Spleen (tissue), 11 donors: ENCODE results near the gene NANOS3. TPM values are rescaled to one million over a fixed set of nuclear protein-coding genes. Genes with fewer than 3 reads are reported as not detected.

ENCODE experiments used
- DNase-seq: peaks from one replicate; pipeline ENCODE4 v3.0.0-alpha.2; 2020
- H3K27ac ChIP-seq, 8 donors: fragments of 200-600 bp; sonication (generic) in 7 of 8; 1 replicate in 4 of 8; 2 replicates in 4 of 8; pipeline versions ENCODE4 v1.5.0 to v1.8.0; 2016 to 2021; ENCODE audit warnings: inconsistent platforms in 4 of 8, mild to moderate bottlenecking in 4 of 8, moderate library complexity in 1 of 8
- H3K27me3 ChIP-seq, 7 donors: fragments of 200-600 bp; sonication (generic) in 6 of 7; replicated peaks in 1 of 7; 1 replicate in 4 of 7; 2 replicates in 3 of 7; pipeline versions ENCODE4 v1.5.0 to v1.8.0; 2016 to 2021; ENCODE audit warnings: inconsistent platforms in 3 of 7, mild to moderate bottlenecking in 1 of 7
- H3K36me3 ChIP-seq, 6 donors: fragments of 200-600 bp; sonication (generic) in 5 of 6; 1 replicate in 4 of 6; 2 replicates in 2 of 6; pipeline versions ENCODE4 v1.5.0 to v1.8.0; 2016 to 2021; ENCODE audit warnings: inconsistent platforms in 2 of 6
- H3K4me1 ChIP-seq, 6 donors: fragments of 200-600 bp; sonication (generic) in 5 of 6; 1 replicate in 3 of 6; 2 replicates in 3 of 6; pipeline versions ENCODE4 v1.5.0 to v1.8.0; 2016 to 2021; ENCODE audit warnings: inconsistent platforms in 3 of 6
- H3K4me3 ChIP-seq, 8 donors: fragments of 200-600 bp; sonication (generic) in 7 of 8; 1 replicate in 4 of 8; 2 replicates in 4 of 8; pipeline versions ENCODE4 v1.5.0 to v1.8.0; 2016 to 2021; ENCODE audit warnings: inconsistent platforms in 4 of 8, mild to moderate bottlenecking in 4 of 8, moderate library complexity in 2 of 8
- H3K9me3 ChIP-seq, 8 donors: fragments of 200-600 bp; sonication (generic) in 7 of 8; 1 replicate in 4 of 8; 2 replicates in 4 of 8; pipeline versions ENCODE4 v1.5.0 to v1.8.0; 2016 to 2021; ENCODE audit warnings: inconsistent platforms in 4 of 8
- POLR2A ChIP-seq, 3 donors: fragments of 450-650 bp; IDR thresholded peaks; one replicate each; pipeline ENCODE4 v1.5.1; 2017; ENCODE audit warnings: antibody characterized with exemption in 3 of 3, mild to moderate bottlenecking in 1 of 3
- POLR2AphosphoS5 ChIP-seq, 3 donors: sonication (generic); formaldehyde crosslinking; IDR thresholded peaks; one replicate each; pipeline ENCODE4 v1.5.1; 2017; ENCODE audit warnings: antibody characterized with exemption in 3 of 3
- WGBS, 5 donors: extraction: QIAGEN DNeasy Blood & Tissue Kit in 3 of 5; methylation state at CpG; one replicate each; pipeline versions ENCODE4 v1.1.5 to v1.1.7; 2013 to 2018; 5-methylcytosine and 5-hydroxymethylcytosine counted together
- intact Hi-C: fragments of 100-400 bp; cut with DNase I; formaldehyde crosslinking; loops from one replicate; pipeline ENCODE4 v1.15.0; 2023; ENCODE audit warnings: low total_unique reads
- polyA plus RNA-seq, 3 donors: library from polyadenylated mRNA; stranded (reverse); fragments of 200-250 nt; gene quantifications; one replicate each; pipeline ENCODE4 v1.2.1, GENCODE V29; 2013
- total RNA-seq, 7 donors: library from RNA; depleted of rRNA in 3 of 7; stranded (reverse); fragments of >200 nt in 3 of 7; fragmentation: NEBNext Ultra II Directional in 4 of 7; extraction: Animal tissue kit (Norgen Biotek cat#: 25700) in 4 of 7; gene quantifications; one replicate each; pipeline versions ENCODE4 v1.1.0 to v1.2.1, GENCODE V29; 2016 to 2021
- TF ChIP-seq, protein P1 (sequence below), 11 experiments: fragments of 200-600 bp in 7 of 11; fragments of 450-650 bp in 4 of 11; sonication (generic) in 4 of 11; IDR thresholded peaks in 8 of 11; conservative IDR thresholded peaks in 3 of 11; 1 replicate in 7 of 11; 2 replicates in 4 of 11; pipeline versions ENCODE4 v1.4.0 to v1.8.0; 2016 to 2021; ENCODE audit warnings: antibody characterized with exemption in 11 of 11, inconsistent platforms in 4 of 11, mild to moderate bottlenecking in 1 of 11
- donor health status: healthy with polysubstance abuse.
- donor health status: DM: no; HTN: no; CAD: no; lungs with moderate emphysema.
- donor health status: DM: no; HTN: no; CAD: no.
- donor health status: Bipolar disorder and iron deficiency.
- donor health status: healthy.
- donor health status: DM: no; HTN: no; CAD: no.
- donor health status: DM: yes; HTN: yes; CAD: no.

NANOS3 gene
- total and polyA plus RNA-seq, 10 donors: 0.42 to 0.99 (median 0.52) TPM; not detected in 7

DNA sequence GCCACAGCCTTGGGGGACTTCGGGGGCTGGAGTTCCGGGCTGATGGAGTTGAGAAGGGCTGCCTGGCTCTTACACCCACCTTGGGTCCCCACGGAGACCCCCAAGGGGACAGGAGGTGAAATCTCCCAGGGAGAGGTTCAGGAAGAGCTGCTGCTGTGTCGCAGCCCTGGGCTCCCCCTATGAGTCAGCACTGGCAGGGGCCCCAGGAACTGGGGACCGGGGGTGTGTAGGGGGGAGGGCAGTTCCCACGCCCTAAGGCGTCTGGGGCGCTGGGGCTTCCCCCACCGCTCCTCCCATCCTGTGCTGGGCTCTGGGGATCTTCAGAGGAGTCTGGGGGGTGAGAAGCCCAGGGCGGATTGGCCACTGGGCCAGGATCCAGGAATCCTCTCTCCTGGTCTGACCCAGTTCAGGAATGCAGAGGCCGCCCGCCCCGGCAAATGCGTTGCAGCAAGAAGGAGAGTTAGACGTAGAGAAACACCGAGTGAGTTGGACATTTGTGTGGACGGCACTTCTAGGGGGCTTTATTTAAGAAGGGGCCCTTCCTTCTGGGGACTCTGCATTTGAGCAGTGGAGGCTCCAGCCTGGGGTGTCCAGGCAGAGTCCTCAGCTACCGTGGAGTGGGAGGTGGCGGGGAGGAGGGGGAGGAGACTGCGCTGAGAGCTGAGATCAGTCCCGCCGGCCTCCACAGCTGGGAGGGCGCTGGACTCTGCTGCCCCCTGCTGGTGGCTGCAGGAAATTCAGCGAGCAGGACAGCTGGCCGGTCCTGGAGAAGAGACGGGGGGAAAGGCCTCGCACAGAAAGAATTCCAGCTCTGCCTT lies 15.0 kb upstream of the NANOS3 start:
- intact Hi-C loops: loop anchor here (2.0 to 10.0 kb wide), 3 partner anchors 77 to 587 kb away; no protein-coding TSS in a partner anchor
- peak in 1 of 3 donors; percentile 32 for TF ChIP-seq POLR2A (IDR thresholded peaks at IDR 0.05)
- TF ChIP-seq POLR2AphosphoS5 (IDR thresholded peaks at IDR 0.05): peak; percentile 40 to 80 (median 74)
- TF ChIP-seq, protein P1, sequence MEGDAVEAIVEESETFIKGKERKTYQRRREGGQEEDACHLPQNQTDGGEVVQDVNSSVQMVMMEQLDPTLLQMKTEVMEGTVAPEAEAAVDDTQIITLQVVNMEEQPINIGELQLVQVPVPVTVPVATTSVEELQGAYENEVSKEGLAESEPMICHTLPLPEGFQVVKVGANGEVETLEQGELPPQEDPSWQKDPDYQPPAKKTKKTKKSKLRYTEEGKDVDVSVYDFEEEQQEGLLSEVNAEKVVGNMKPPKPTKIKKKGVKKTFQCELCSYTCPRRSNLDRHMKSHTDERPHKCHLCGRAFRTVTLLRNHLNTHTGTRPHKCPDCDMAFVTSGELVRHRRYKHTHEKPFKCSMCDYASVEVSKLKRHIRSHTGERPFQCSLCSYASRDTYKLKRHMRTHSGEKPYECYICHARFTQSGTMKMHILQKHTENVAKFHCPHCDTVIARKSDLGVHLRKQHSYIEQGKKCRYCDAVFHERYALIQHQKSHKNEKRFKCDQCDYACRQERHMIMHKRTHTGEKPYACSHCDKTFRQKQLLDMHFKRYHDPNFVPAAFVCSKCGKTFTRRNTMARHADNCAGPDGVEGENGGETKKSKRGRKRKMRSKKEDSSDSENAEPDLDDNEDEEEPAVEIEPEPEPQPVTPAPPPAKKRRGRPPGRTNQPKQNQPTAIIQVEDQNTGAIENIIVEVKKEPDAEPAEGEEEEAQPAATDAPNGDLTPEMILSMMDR (IDR thresholded peaks at IDR 0.05 in 8 of 11, conservative IDR thresholded peaks at IDR 0.05 in 3 of 11): peak; percentile 88 to 100 (median 98)

DNA sequence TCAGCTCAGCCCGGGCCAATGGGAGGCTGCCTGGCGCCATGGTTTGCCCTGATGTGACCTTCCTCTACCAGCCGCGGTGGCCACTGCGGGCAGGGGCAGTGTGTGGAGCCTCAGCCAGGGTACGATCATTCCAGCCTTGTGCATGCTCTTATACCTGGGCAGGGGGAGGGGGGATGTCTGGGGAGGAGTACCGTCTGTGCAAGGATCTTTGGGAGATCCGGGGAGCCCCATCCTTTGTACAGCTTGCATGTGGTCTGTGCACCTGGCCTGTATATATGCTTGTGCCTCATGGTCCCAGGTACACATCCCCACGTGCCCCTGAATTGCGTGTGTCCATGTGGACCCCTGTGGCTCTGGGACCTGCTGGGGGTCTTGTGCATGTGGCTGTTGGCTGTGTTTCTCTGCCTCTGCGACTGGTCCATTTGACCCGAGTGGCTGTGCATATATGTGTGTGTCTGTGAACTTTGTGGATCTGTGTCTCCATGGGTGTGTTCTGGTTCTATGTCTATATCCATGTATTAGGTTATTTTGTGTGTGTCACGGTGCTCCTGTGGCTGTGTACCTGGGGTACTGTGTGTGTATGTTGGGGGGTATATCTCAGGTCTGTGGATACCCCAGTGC lies 12.8 kb upstream of the NANOS3 start:
- DNase-seq: peak; percentile 61
- Histone ChIP-seq H3K4me3 (peak overlapping the region in 1 of 8 donors; percentile 78), H3K27me3 (peaks cover 0 to 56% (median 20%) of the 10 kb centered on the region in 7 donors), H3K27ac (no peak overlapping the region), H3K36me3 (no peaks in the 10 kb centered on the region), H3K9me3 (no peaks in the 10 kb centered on the region), H3K4me1 (peaks cover 8 to 53% (median 41%) of the 10 kb centered on the region in 6 donors)
- 29 to 38% (median 35%) methylated on average over 13 of the region's 13 CpGs for WGBS, 5 donors
- TF ChIP-seq POLR2A (IDR thresholded peaks at IDR 0.05): no peak
- no peak for TF ChIP-seq POLR2AphosphoS5 (IDR thresholded peaks at IDR 0.05)
- intact Hi-C loops: loop anchor here (5.0 to 10.0 kb wide), 2 partner anchors 267 to 589 kb away; no protein-coding TSS in a partner anchor

More for the DNA sequence above, 15.0 kb upstream of the NANOS3 start:
- peak; percentile 98 for DNase-seq
- Histone ChIP-seq H3K4me3 (peak overlapping the region; percentile 22 to 66 (median 44)), H3K9me3 (no peaks in the 10 kb centered on the region), H3K36me3 (no peaks in the 10 kb centered on the region), H3K27ac (peak overlapping the region; percentile 83 to 92 (median 88)), H3K27me3 (peaks cover 0 to 39% (median 20%) of the 10 kb centered on the region in 7 donors), H3K4me1 (peaks cover 8 to 53% (median 41%) of the 10 kb centered on the region in 6 donors)
- WGBS, 5 donors: 0 to 4% (median 1%) methylated on average over 18 to 27 of the region's 27 CpGs

DNA sequence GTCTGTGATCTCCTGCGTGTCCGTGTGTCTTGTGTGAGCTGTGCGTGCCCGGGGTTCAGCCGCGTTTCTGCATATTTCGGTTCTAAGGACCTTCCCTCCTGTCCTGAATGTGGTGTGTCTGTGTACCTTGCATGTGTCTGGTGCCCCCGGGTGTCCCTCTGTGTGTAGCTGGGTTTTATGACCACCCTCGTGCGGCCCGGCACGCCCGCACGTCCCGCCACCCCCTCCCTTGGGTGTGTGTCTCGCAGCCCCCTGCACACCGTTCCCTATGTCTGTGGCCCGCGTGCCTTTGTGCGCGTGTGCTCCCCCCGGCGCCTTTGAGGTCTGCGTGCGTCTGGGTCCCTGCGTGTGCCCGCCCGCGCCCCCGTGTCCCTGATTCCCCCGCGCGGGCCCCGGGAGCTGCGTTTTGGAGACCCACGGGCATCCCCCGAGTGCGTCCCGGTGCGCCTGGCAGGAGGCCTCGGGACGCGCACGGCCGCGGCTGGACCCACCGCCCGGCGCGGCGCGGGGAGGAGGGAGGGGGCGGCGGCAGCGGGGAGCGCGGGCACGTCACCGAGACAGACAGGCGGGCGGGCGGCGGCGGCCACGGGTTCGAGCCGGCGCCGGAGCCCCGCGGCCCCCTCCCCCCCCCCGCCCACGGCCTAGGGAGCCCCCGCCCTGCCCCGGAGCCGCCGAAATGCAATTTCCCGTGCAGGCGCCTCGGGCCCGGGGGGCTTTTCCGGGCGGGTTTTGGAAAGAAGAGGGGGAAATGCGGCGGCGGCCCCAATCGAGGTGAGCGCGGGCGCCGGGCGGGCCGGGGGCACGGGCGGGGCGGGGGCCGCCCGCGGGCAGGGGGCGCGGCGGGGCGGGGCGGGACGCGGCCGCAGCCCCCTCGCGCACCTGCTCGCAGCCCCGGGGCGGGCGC lies 12.0 kb upstream of the NANOS3 start:
- no peaks in the 10 kb centered on the region for H3K36me3 ChIP-seq
- TF ChIP-seq POLR2AphosphoS5 (IDR thresholded peaks at IDR 0.05) (no peak), POLR2A (IDR thresholded peaks at IDR 0.05) (no peak)
- TF ChIP-seq, protein P1 (IDR thresholded peaks at IDR 0.05 in 8 of 11, conservative IDR thresholded peaks at IDR 0.05 in 3 of 11): no peak
- WGBS, 5 donors: 3 to 19% (median 7%) methylated on average over 15 to 110 of the region's 113 CpGs
- H3K4me1 ChIP-seq: peaks cover 8 to 53% (median 41%) of the 10 kb centered on the region in 6 donors
- intact Hi-C loops: loop anchor here (5.0 to 10.0 kb wide), 2 partner anchors 268 to 590 kb away; no protein-coding TSS in a partner anchor
- peaks cover 0 to 60% (median 20%) of the 10 kb centered on the region in 7 donors for H3K27me3 ChIP-seq
- DNase-seq: peak; percentile 70
- H3K27ac ChIP-seq: no peak overlapping the region
- peak overlapping the region in 7 of 8 donors; percentile 45 to 78 (median 48) for H3K4me3 ChIP-seq
- H3K9me3 ChIP-seq: no peaks in the 10 kb centered on the region
